GM12878 (cell line): ENCODE measurements around the gene OR7D2. TPM values are rescaled to one million over a fixed set of nuclear protein-coding genes. Genes with fewer than 3 reads are reported as not detected.

Experiments
- ATAC-seq: fragments of 200-7000 bp; cut with Tn5 transposase; 3 replicates; pipeline ENCODE4 v1.9.1; 2020; ENCODE audit warnings: mild to moderate bottlenecking, moderate library complexity
- BruUV-seq: library from RNA; stranded (reverse); fragments of 400-500 nt; replicated peaks from 2 replicates; lab custom pipeline; 2021; lab: Mats Ljungman, UMichigan
- CTCF ChIA-PET: fragments of 300-600 bp; sonication (Branson Sonifier 250); formaldehyde crosslinking; extraction: SDS; loops from one replicate; lab custom pipeline; 2021; ENCODE audit warnings: inconsistent platforms; lab: Yijun Ruan, JAX
- POLR2A ChIA-PET: fragments of 350-600 bp; formaldehyde crosslinking; extraction: SDS; loops from one replicate; lab custom pipeline; 2021; ENCODE audit warnings: inconsistent platforms; lab: Charles Lee
- RAD21 ChIA-PET: fragments of 300-600 bp; sonication (Branson Sonifier 250); formaldehyde crosslinking; loops from one replicate; lab custom pipeline; 2023; ENCODE audit warnings: antibody characterized with exemption; ENCODE audit not compliant: unreplicated experiment; lab: Charles Lee
- SMC1A ChIA-PET: fragments of 300-600 bp; sonication (Branson Sonifier 250); formaldehyde crosslinking; loops from one replicate; lab custom pipeline; 2023; ENCODE audit not compliant: unreplicated experiment, uncharacterized antibody; lab: Charles Lee
- DNase-seq: peaks from one replicate; pipeline ENCODE4 v3.0.0-alpha.2; 2011; ENCODE audit warnings: low read depth, low spot score
- FAIRE-seq: peaks from 3 replicates; lab custom pipeline; 2011; peaks lifted over from hg19 to GRCh38; lab: Jason Lieb, UNC
- H2AFZ ChIP-seq: 2 replicates; pipeline ENCODE4 v1.6.0; 2011; ENCODE audit warnings: low read depth, low read length, control low read depth; ENCODE audit not compliant: control insufficient read depth
- H3K27ac ChIP-seq: 2 replicates; pipeline ENCODE4 v1.5.1; 2011; ENCODE audit warnings: control low read depth; ENCODE audit not compliant: control insufficient read depth, insufficient read depth
- H3K27me3 ChIP-seq, 2 experiments: replicated peaks in 1 of 2; 2 replicates each; pipeline versions ENCODE4 v1.6.0 to v1.6.1; 2011; ENCODE audit warnings: low read length in 1 of 2; ENCODE audit not compliant: control insufficient read depth in 2 of 2, insufficient read depth in 2 of 2
- H3K36me3 ChIP-seq, 2 experiments: 2 replicates each; pipeline ENCODE4 v1.5.1; 2011; ENCODE audit warnings: low read length in 1 of 2; ENCODE audit not compliant: control insufficient read depth in 2 of 2, insufficient read depth in 2 of 2
- H3K4me1 ChIP-seq: 2 replicates; pipeline ENCODE4 v1.6.1; 2011; ENCODE audit warnings: mild to moderate bottlenecking, low read length, moderate library complexity, mixed read lengths; ENCODE audit not compliant: control insufficient read depth, insufficient read depth
- H3K4me2 ChIP-seq: 2 replicates; pipeline ENCODE4 v1.6.0; 2011; ENCODE audit warnings: control low read depth; ENCODE audit not compliant: control insufficient read depth, insufficient read depth
- H3K4me3 ChIP-seq: fragments of 200-600 bp; sonication (generic); 2 replicates; pipeline ENCODE4 v1.5.1; 2016
- H3K79me2 ChIP-seq: 2 replicates; pipeline ENCODE4 v1.6.0; 2011; ENCODE audit warnings: low read length; ENCODE audit not compliant: control insufficient read depth, insufficient read depth
- H3K9ac ChIP-seq: 2 replicates; pipeline ENCODE4 v1.8.0; 2011; ENCODE audit warnings: low read length, control low read depth, mixed read lengths; ENCODE audit not compliant: control insufficient read depth, insufficient read depth
- H3K9me3 ChIP-seq: replicated peaks from 3 replicates; pipeline ENCODE4 v1.5.1; 2011; ENCODE audit warnings: mild to moderate bottlenecking, low read length; ENCODE audit not compliant: control insufficient read depth, insufficient read depth
- H4K20me1 ChIP-seq: 2 replicates; pipeline ENCODE4 v1.6.0; 2011; ENCODE audit not compliant: control insufficient read depth, insufficient read depth
- ASH2L ChIP-seq: fragments of 300-600, 200-600 bp; sonication (generic); IDR thresholded peaks from 2 replicates; pipeline ENCODE4 v1.6.1; 2017; ENCODE audit warnings: low read depth, mild to moderate bottlenecking, borderline replicate concordance
- BRCA1 ChIP-seq: IDR thresholded peaks from 2 replicates; pipeline ENCODE4 v1.6.1; 2011; ENCODE audit warnings: low read depth, low read length, improper control_type of control experiment
- CBFB ChIP-seq: IDR thresholded peaks from 2 replicates; pipeline ENCODE4 v1.6.1; 2016; ENCODE audit warnings: antibody characterized with exemption, low read depth
- CBX5 ChIP-seq: sonication (generic); IDR thresholded peaks from 2 replicates; pipeline ENCODE4 v1.6.1; 2016; ENCODE audit warnings: low read depth, moderate library complexity, mild to moderate bottlenecking, inconsistent platforms
- E2F8 ChIP-seq: fragments of 450-650 bp; IDR thresholded peaks from 2 replicates; pipeline ENCODE4 v1.6.1; 2018; ENCODE audit warnings: mild to moderate bottlenecking, low read depth, moderate library complexity; ENCODE audit not compliant: partially characterized antibody
- KLF5 ChIP-seq: fragments of 450-650 bp; IDR thresholded peaks from 2 replicates; pipeline ENCODE4 v1.6.1; 2014; ENCODE audit warnings: mild to moderate bottlenecking; ENCODE audit not compliant: partially characterized antibody
- MAX ChIP-seq: IDR thresholded peaks from 2 replicates; pipeline ENCODE4 v1.6.1; 2012; ENCODE audit warnings: low read depth, low read length, improper control_type of control experiment
- NR2F1 ChIP-seq: fragments of 450-650 bp; conservative IDR thresholded peaks from 2 replicates; pipeline ENCODE4 v1.6.1; 2017; ENCODE audit warnings: mild to moderate bottlenecking
- WGBS: methylation state at CpG from one replicate; pipeline ENCODE4 v1.1.6; 2016; ENCODE audit warnings: low lambda C conversion rate; ENCODE audit not compliant: insufficient replicate concordance, insufficient coverage; ENCODE audit errors: missing lambda C conversion rate; 5-methylcytosine and 5-hydroxymethylcytosine counted together
- in situ Hi-C: fragments of 300-500 bp; cut with MboI; formaldehyde crosslinking; loops from 9 replicates; pipeline ENCODE4 v1.14.3; 2018; ENCODE audit warnings: mixed read lengths
- intact Hi-C: fragments of 100-400 bp; cut with micrococcal nuclease; formaldehyde crosslinking; loops from one replicate; pipeline ENCODE4 v1.14.2; 2022; ENCODE audit not compliant: unreplicated experiment
- polyA plus RNA-seq, 11 experiments: library from polyadenylated mRNA; depleted of rRNA in 4 of 11; unstranded in 6 of 11; stranded (reverse) in 5 of 11; fragments of >200 nt; fragmentation: Nextera tagmentation in 4 of 11; fragmentation: Illumina TruSeq in 1 of 11; extraction: Ambion mirVana in 4 of 11; extraction: Trizol in 1 of 11; gene quantifications; 1 replicate in 1 of 11; 2 replicates in 10 of 11; pipeline versions ENCODE4 v1.2.1 to v1.2.3, GENCODE V29; 2011 to 2016; ENCODE audit warnings: inconsistent platforms in 2 of 11, missing spikeins in 2 of 11, low read depth in 1 of 11
- total RNA-seq, 4 experiments: library from RNA; depleted of rRNA in 3 of 4; stranded (reverse); fragments of >200 nt in 3 of 4; fragmentation: Illumina TruSeq in 1 of 4; extraction: Trizol in 1 of 4; gene quantifications; 2 replicates each; pipeline versions ENCODE4 v1.2.1 to v1.2.3, GENCODE V29; 2013 to 2021

The OR7D2 gene
- total and polyA plus RNA-seq, 10 of the 15 experiments (the other 5 are each of a cell fraction or from before 2014, with no cell fraction given): 0.04 TPM; not detected in 9

- TF ChIP-seq E2F8: no peak
- TF ChIP-seq ASH2L: peak; percentile 75; the same call in 1 of the 2 replicates
- TF ChIP-seq NR2F1: peak; percentile 88
- TF ChIP-seq CBFB: peak; percentile 95
Measured at GRCh38 chr19:9140159-9140874, 38.5 kb upstream of the OR7D2 start, which contains the start of gene ZNF317 (continued).

GRCh38 chr19:9144920-9145319, 33.9 kb upstream of the OR7D2 start:
- ChIA-PET RAD21 (no interaction called here), SMC1A (no interaction called here), POLR2A (no interaction called here), CTCF (no interaction called here)
- no peak overlapping the region for H2AFZ ChIP-seq
- H3K4me2 ChIP-seq: no peak overlapping the region
- FAIRE-seq (no peak), ATAC-seq (no peak), DNase-seq (no peak)
- H3K9me3 ChIP-seq: peaks cover 35% of the 10 kb centered on the region
- H3K27ac ChIP-seq: no peak overlapping the region
- H3K9ac ChIP-seq: no peak overlapping the region
- 100% methylated on average over 5 of the region's 5 CpGs for WGBS
- peaks cover 62% of the 10 kb centered on the region for H3K79me2 ChIP-seq
- H3K4me1 ChIP-seq: no peaks in the 10 kb centered on the region
- H3K27me3 ChIP-seq: no peaks in the 10 kb centered on the region
- intact Hi-C loops: no loop called here
- H4K20me1 ChIP-seq: 0 out of 2 replicates have a peak, but pooled peaks cover 2% of the 10 kb centered on the region
- no TSS peak for BruUV-seq
- in situ Hi-C loops: loop anchor here (25.0 kb wide), 1 partner anchor 1092 kb away; the partner anchor contains the start of gene S1PR2
- no peak for TF ChIP-seq BRCA1
- TF ChIP-seq KLF5: peak; percentile 64
- peak; percentile 78; the same call in 1 of the 2 replicates for TF ChIP-seq CBX5
- TF ChIP-seq MAX: no peak
- no peak overlapping the region for H3K4me3 ChIP-seq
- H3K36me3 ChIP-seq: peaks cover 7 to 17% of the 10 kb centered on the region in 2 experiments
